HG03045 (cell line): ENCODE results near the gene BLOC1S1.

Source experiments
- ATAC-seq: cut with Tn5 transposase; IDR thresholded peaks from one replicate; pipeline ENCODE4 v1.9.1; 2021; ENCODE audit warnings: mild to moderate bottlenecking, moderate library complexity; ENCODE audit not compliant: unreplicated experiment

Gene BLOC1S1

GRCh38 chr12:55715833-55716581 is at the start of gene BLOC1S1:
BLOC1S1 (plus strand) TSS chr12:55716046; CDS start chr12:55716052, 6 bp downstream.
- peak; percentile 93 for ATAC-seq

- ATAC-seq, result no peak
These were observed 49.3 kb upstream of the BLOC1S1 start for GRCh38 chr12:55666508-55666907.

GRCh38 chr12:55670276-55670675 is 45.6 kb upstream of the BLOC1S1 start:
- no peak for ATAC-seq

- ATAC-seq, result no peak
These were observed 44.1 kb upstream of the BLOC1S1 start for GRCh38 chr12:55671746-55672145.

- peak; percentile 88 for ATAC-seq
These were observed 42.2 kb upstream of the BLOC1S1 start for GRCh38 chr12:55673638-55674037.

- ATAC-seq, result no peak
These were observed 40.2 kb upstream of the BLOC1S1 start for GRCh38 chr12:55675666-55676065.

- ATAC-seq, result no peak
These were observed 39.1 kb upstream of the BLOC1S1 start for GRCh38 chr12:55676707-55677106.

- ATAC-seq, result no peak
These were observed 36.2 kb upstream of the BLOC1S1 start for GRCh38 chr12:55679691-55680090.

- ATAC-seq, result no peak
These were observed 34.4 kb upstream of the BLOC1S1 start for GRCh38 chr12:55681142-55682077.

GRCh38 chr12:55682087-55682796 is 33.6 kb upstream of the BLOC1S1 start:
- no peak for ATAC-seq

GRCh38 chr12:55683676-55684075 is 32.2 kb upstream of the BLOC1S1 start:
- ATAC-seq, result no peak

- ATAC-seq, result no peak
These were observed 31.0 kb upstream of the BLOC1S1 start for GRCh38 chr12:55684761-55685370.

GRCh38 chr12:55685671-55686070 is 30.2 kb upstream of the BLOC1S1 start:
- no peak for ATAC-seq

GRCh38 chr12:55686366-55687010 is 29.4 kb upstream of the BLOC1S1 start:
- ATAC-seq, result no peak

GRCh38 chr12:55687746-55688145 is 28.1 kb upstream of the BLOC1S1 start:
- ATAC-seq, result no peak

GRCh38 chr12:55688716-55689655 is 26.9 kb upstream of the BLOC1S1 start:
- ATAC-seq, result no peak

GRCh38 chr12:55692631-55693322 is 23.1 kb upstream of the BLOC1S1 start:
- ATAC-seq, result no peak

GRCh38 chr12:55693323-55694187 is 22.3 kb upstream of the BLOC1S1 start:
- ATAC-seq, result no peak
